GM12878 (cell line): ENCODE results near the gene TEX51. TPM values are rescaled to one million over a fixed set of nuclear protein-coding genes. Genes with fewer than 3 reads are reported as not detected.

Source experiments
- ATAC-seq: fragments of 200-7000 bp; cut with Tn5 transposase; 3 replicates; pipeline ENCODE4 v1.9.1; 2020; ENCODE audit warnings: mild to moderate bottlenecking, moderate library complexity
- BruUV-seq: library from RNA; stranded (reverse); fragments of 400-500 nt; replicated peaks from 2 replicates; lab custom pipeline; 2021; lab: Mats Ljungman, UMichigan
- CTCF ChIA-PET: fragments of 300-600 bp; sonication (Branson Sonifier 250); formaldehyde crosslinking; extraction: SDS; loops from one replicate; lab custom pipeline; 2021; ENCODE audit warnings: inconsistent platforms; lab: Yijun Ruan, JAX
- POLR2A ChIA-PET: fragments of 350-600 bp; formaldehyde crosslinking; extraction: SDS; loops from one replicate; lab custom pipeline; 2021; ENCODE audit warnings: inconsistent platforms; lab: Charles Lee
- RAD21 ChIA-PET: fragments of 300-600 bp; sonication (Branson Sonifier 250); formaldehyde crosslinking; loops from one replicate; lab custom pipeline; 2023; ENCODE audit warnings: antibody characterized with exemption; ENCODE audit not compliant: unreplicated experiment; lab: Charles Lee
- SMC1A ChIA-PET: fragments of 300-600 bp; sonication (Branson Sonifier 250); formaldehyde crosslinking; loops from one replicate; lab custom pipeline; 2023; ENCODE audit not compliant: unreplicated experiment, uncharacterized antibody; lab: Charles Lee
- DNase-seq: peaks from one replicate; pipeline ENCODE4 v3.0.0-alpha.2; 2011; ENCODE audit warnings: low read depth, low spot score
- FAIRE-seq: peaks from 3 replicates; lab custom pipeline; 2011; peaks lifted over from hg19 to GRCh38; lab: Jason Lieb, UNC
- H2AFZ ChIP-seq: 2 replicates; pipeline ENCODE4 v1.6.0; 2011; ENCODE audit warnings: low read depth, low read length, control low read depth; ENCODE audit not compliant: control insufficient read depth
- H3K27ac ChIP-seq: 2 replicates; pipeline ENCODE4 v1.5.1; 2011; ENCODE audit warnings: control low read depth; ENCODE audit not compliant: control insufficient read depth, insufficient read depth
- H3K27me3 ChIP-seq, 2 experiments: replicated peaks in 1 of 2; 2 replicates each; pipeline versions ENCODE4 v1.6.0 to v1.6.1; 2011; ENCODE audit warnings: low read length in 1 of 2; ENCODE audit not compliant: control insufficient read depth in 2 of 2, insufficient read depth in 2 of 2
- H3K36me3 ChIP-seq, 2 experiments: 2 replicates each; pipeline ENCODE4 v1.5.1; 2011; ENCODE audit warnings: low read length in 1 of 2; ENCODE audit not compliant: control insufficient read depth in 2 of 2, insufficient read depth in 2 of 2
- H3K4me1 ChIP-seq: 2 replicates; pipeline ENCODE4 v1.6.1; 2011; ENCODE audit warnings: mild to moderate bottlenecking, low read length, moderate library complexity, mixed read lengths; ENCODE audit not compliant: control insufficient read depth, insufficient read depth
- H3K4me2 ChIP-seq: 2 replicates; pipeline ENCODE4 v1.6.0; 2011; ENCODE audit warnings: control low read depth; ENCODE audit not compliant: control insufficient read depth, insufficient read depth
- H3K4me3 ChIP-seq: fragments of 200-600 bp; sonication (generic); 2 replicates; pipeline ENCODE4 v1.5.1; 2016
- H3K79me2 ChIP-seq: 2 replicates; pipeline ENCODE4 v1.6.0; 2011; ENCODE audit warnings: low read length; ENCODE audit not compliant: control insufficient read depth, insufficient read depth
- H3K9ac ChIP-seq: 2 replicates; pipeline ENCODE4 v1.8.0; 2011; ENCODE audit warnings: low read length, control low read depth, mixed read lengths; ENCODE audit not compliant: control insufficient read depth, insufficient read depth
- H3K9me3 ChIP-seq: replicated peaks from 3 replicates; pipeline ENCODE4 v1.5.1; 2011; ENCODE audit warnings: mild to moderate bottlenecking, low read length; ENCODE audit not compliant: control insufficient read depth, insufficient read depth
- H4K20me1 ChIP-seq: 2 replicates; pipeline ENCODE4 v1.6.0; 2011; ENCODE audit not compliant: control insufficient read depth, insufficient read depth
- CHD2 ChIP-seq: IDR thresholded peaks from 2 replicates; pipeline ENCODE4 v1.6.1; 2011; ENCODE audit warnings: low read depth, low read length, improper control_type of control experiment, borderline replicate concordance
- HDGF ChIP-seq: fragments of 450-650 bp; IDR thresholded peaks from 2 replicates; pipeline ENCODE4 v1.6.1; 2016; ENCODE audit warnings: antibody characterized with exemption
- JUND ChIP-seq: IDR thresholded peaks from 2 replicates; pipeline ENCODE4 v1.6.1; 2012; ENCODE audit warnings: low read depth, mild to moderate bottlenecking, low read length, improper control_type of control experiment, moderate library complexity
- MEF2B ChIP-seq: fragments of 450-650 bp; IDR thresholded peaks from 2 replicates; pipeline ENCODE4 v1.6.1; 2018; ENCODE audit warnings: mild to moderate bottlenecking, moderate library complexity; ENCODE audit not compliant: partially characterized antibody, poor library complexity, severe bottlenecking
- NR2C1 ChIP-seq: fragments of 450-650 bp; IDR thresholded peaks from 2 replicates; pipeline ENCODE4 v1.6.1; 2017; ENCODE audit warnings: antibody characterized with exemption, mild to moderate bottlenecking, moderate library complexity
- RAD21 ChIP-seq: IDR thresholded peaks from 2 replicates; pipeline ENCODE4 v1.6.1; 2011; ENCODE audit warnings: mild to moderate bottlenecking, low read depth, low read length, moderate library complexity; ENCODE audit not compliant: insufficient read depth
- SUPT20H ChIP-seq: IDR thresholded peaks from 2 replicates; pipeline ENCODE4 v1.6.1; 2011; ENCODE audit warnings: low read depth, mild to moderate bottlenecking, low read length, moderate library complexity, borderline replicate concordance; ENCODE audit not compliant: control insufficient read depth
- ZNF384 ChIP-seq: IDR thresholded peaks from 2 replicates; pipeline ENCODE4 v1.6.1; 2012; ENCODE audit warnings: low read depth, mild to moderate bottlenecking, low read length, improper control_type of control experiment, borderline replicate concordance
- WGBS: methylation state at CpG from one replicate; pipeline ENCODE4 v1.1.6; 2016; ENCODE audit warnings: low lambda C conversion rate; ENCODE audit not compliant: insufficient replicate concordance, insufficient coverage; ENCODE audit errors: missing lambda C conversion rate; 5-methylcytosine and 5-hydroxymethylcytosine counted together
- in situ Hi-C: fragments of 300-500 bp; cut with MboI; formaldehyde crosslinking; loops from 9 replicates; pipeline ENCODE4 v1.14.3; 2018; ENCODE audit warnings: mixed read lengths
- intact Hi-C: fragments of 100-400 bp; cut with micrococcal nuclease; formaldehyde crosslinking; loops from one replicate; pipeline ENCODE4 v1.14.2; 2022; ENCODE audit not compliant: unreplicated experiment
- polyA plus RNA-seq, 11 experiments: library from polyadenylated mRNA; depleted of rRNA in 4 of 11; unstranded in 6 of 11; stranded (reverse) in 5 of 11; fragments of >200 nt; fragmentation: Nextera tagmentation in 4 of 11; fragmentation: Illumina TruSeq in 1 of 11; extraction: Ambion mirVana in 4 of 11; extraction: Trizol in 1 of 11; gene quantifications; 1 replicate in 1 of 11; 2 replicates in 10 of 11; pipeline versions ENCODE4 v1.2.1 to v1.2.3, GENCODE V29; 2011 to 2016; ENCODE audit warnings: inconsistent platforms in 2 of 11, missing spikeins in 2 of 11, low read depth in 1 of 11
- total RNA-seq, 4 experiments: library from RNA; depleted of rRNA in 3 of 4; stranded (reverse); fragments of >200 nt in 3 of 4; fragmentation: Illumina TruSeq in 1 of 4; extraction: Trizol in 1 of 4; gene quantifications; 2 replicates each; pipeline versions ENCODE4 v1.2.1 to v1.2.3, GENCODE V29; 2013 to 2021
- TF ChIP-seq, protein P1 (sequence below): IDR thresholded peaks from 2 replicates; pipeline ENCODE4 v1.6.1; 2011; ENCODE audit warnings: low read depth, low read length, improper control_type of control experiment, borderline replicate concordance
- TF ChIP-seq, protein P2 (sequence below): fragments of 450-650 bp; IDR thresholded peaks from 2 replicates; pipeline ENCODE4 v1.6.1; 2017; ENCODE audit warnings: antibody characterized with exemption, mild to moderate bottlenecking, moderate library complexity
- TF ChIP-seq, protein P3 (sequence below): IDR thresholded peaks from 2 replicates; pipeline ENCODE4 v1.6.1; 2012; ENCODE audit warnings: low read length, inconsistent platforms
- TF ChIP-seq, protein P4 (sequence below): fragments of 150-350 bp; IDR thresholded peaks from 2 replicates; pipeline ENCODE4 v1.6.1; 2014; ENCODE audit warnings: mild to moderate bottlenecking, low read depth, low read length
- TF ChIP-seq, protein P5 (sequence below): fragments of 450-650 bp; IDR thresholded peaks from 2 replicates; pipeline ENCODE4 v1.6.1; 2018; ENCODE audit warnings: borderline replicate concordance, mild to moderate bottlenecking; ENCODE audit not compliant: partially characterized antibody

The TEX51 gene
- total and polyA plus RNA-seq, 10 of the 15 experiments (the other 5 are each of a cell fraction or from before 2014, with no cell fraction given): not detected

DNA sequence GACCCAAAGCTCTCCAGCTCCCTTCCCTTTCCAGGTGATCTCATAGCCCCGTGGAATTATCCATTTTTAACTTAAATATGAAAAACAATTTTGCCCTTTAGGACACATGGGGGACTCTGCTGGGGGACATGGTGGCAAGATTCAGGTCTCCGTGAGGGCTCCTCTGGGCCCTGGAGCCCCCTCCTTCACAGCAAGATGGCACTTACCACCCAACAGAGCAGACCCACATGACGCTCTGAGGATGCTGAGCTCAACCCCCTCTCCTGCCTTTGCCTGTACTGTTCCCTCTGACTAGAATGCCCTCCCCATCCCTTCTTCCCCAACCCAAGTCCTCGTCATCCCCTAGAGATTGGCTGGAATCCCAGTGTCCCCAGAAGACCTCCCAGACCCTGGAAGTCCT lies 17.2 kb downstream of the TEX51 start (continued):
- TF ChIP-seq ZNF384: no peak
- TF ChIP-seq, protein P1, sequence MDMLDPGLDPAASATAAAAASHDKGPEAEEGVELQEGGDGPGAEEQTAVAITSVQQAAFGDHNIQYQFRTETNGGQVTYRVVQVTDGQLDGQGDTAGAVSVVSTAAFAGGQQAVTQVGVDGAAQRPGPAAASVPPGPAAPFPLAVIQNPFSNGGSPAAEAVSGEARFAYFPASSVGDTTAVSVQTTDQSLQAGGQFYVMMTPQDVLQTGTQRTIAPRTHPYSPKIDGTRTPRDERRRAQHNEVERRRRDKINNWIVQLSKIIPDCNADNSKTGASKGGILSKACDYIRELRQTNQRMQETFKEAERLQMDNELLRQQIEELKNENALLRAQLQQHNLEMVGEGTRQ: no peak
- TF ChIP-seq NR2C1: no peak
- no peak for TF ChIP-seq RAD21

DNA sequence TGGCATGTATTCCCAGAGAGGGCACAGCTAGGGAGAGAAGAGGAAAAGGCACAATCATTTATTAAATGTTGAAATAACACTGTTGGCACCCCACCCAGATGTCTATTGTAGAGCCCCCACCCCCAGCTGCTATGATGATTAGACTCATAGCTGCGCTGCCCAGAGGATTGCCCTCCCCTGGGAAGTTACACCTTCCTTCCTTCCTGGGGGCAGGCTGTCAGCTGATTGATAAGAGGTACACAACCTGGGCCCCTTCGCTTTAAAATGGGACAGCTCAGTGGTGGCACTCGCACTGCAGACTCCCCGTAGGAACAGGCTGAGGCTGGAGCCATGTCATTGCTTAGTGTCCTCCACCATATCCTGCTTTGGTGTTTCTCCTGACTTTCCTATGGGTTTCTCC lies 18.1 kb downstream of the TEX51 start:
- ATAC-seq (no peak), DNase-seq (no peak), FAIRE-seq (no peak)
- intact Hi-C loops (no loop called here), in situ Hi-C loops (no loop called here)
- Histone ChIP-seq H4K20me1 (no peaks in the 10 kb centered on the region), H3K27me3 (no peaks in the 10 kb centered on the region), H3K79me2 (no peaks in the 10 kb centered on the region), H3K9ac (no peak overlapping the region), H3K4me1 (no peaks in the 10 kb centered on the region), H3K27ac (no peak overlapping the region), H3K4me3 (no peak overlapping the region), H3K36me3 (no peaks in the 10 kb centered on the region; a peak in 1 of 4 replicates), H2AFZ (no peak overlapping the region), H3K4me2 (no peak overlapping the region), H3K9me3 (no peaks in the 10 kb centered on the region)
- CTCF ChIA-PET: no interaction called here
- POLR2A ChIA-PET: no interaction called here
- BruUV-seq: no TSS peak
- SMC1A ChIA-PET: no interaction called here
- RAD21 ChIA-PET: no interaction called here
- 37% methylated on average over 4 of the region's 4 CpGs for WGBS
- TF ChIP-seq, protein P2, sequence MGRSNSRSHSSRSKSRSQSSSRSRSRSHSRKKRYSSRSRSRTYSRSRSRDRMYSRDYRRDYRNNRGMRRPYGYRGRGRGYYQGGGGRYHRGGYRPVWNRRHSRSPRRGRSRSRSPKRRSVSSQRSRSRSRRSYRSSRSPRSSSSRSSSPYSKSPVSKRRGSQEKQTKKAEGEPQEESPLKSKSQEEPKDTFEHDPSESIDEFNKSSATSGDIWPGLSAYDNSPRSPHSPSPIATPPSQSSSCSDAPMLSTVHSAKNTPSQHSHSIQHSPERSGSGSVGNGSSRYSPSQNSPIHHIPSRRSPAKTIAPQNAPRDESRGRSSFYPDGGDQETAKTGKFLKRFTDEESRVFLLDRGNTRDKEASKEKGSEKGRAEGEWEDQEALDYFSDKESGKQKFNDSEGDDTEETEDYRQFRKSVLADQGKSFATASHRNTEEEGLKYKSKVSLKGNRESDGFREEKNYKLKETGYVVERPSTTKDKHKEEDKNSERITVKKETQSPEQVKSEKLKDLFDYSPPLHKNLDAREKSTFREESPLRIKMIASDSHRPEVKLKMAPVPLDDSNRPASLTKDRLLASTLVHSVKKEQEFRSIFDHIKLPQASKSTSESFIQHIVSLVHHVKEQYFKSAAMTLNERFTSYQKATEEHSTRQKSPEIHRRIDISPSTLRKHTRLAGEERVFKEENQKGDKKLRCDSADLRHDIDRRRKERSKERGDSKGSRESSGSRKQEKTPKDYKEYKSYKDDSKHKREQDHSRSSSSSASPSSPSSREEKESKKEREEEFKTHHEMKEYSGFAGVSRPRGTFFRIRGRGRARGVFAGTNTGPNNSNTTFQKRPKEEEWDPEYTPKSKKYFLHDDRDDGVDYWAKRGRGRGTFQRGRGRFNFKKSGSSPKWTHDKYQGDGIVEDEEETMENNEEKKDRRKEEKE: no peak
- TF ChIP-seq MEF2B (no peak), SUPT20H (no peak), CHD2 (no peak), HDGF (no peak), JUND (no peak)
- TF ChIP-seq, protein P3, sequence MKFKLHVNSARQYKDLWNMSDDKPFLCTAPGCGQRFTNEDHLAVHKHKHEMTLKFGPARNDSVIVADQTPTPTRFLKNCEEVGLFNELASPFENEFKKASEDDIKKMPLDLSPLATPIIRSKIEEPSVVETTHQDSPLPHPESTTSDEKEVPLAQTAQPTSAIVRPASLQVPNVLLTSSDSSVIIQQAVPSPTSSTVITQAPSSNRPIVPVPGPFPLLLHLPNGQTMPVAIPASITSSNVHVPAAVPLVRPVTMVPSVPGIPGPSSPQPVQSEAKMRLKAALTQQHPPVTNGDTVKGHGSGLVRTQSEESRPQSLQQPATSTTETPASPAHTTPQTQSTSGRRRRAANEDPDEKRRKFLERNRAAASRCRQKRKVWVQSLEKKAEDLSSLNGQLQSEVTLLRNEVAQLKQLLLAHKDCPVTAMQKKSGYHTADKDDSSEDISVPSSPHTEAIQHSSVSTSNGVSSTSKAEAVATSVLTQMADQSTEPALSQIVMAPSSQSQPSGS: no peak
- TF ChIP-seq, protein P4, sequence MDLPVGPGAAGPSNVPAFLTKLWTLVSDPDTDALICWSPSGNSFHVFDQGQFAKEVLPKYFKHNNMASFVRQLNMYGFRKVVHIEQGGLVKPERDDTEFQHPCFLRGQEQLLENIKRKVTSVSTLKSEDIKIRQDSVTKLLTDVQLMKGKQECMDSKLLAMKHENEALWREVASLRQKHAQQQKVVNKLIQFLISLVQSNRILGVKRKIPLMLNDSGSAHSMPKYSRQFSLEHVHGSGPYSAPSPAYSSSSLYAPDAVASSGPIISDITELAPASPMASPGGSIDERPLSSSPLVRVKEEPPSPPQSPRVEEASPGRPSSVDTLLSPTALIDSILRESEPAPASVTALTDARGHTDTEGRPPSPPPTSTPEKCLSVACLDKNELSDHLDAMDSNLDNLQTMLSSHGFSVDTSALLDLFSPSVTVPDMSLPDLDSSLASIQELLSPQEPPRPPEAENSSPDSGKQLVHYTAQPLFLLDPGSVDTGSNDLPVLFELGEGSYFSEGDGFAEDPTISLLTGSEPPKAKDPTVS: no peak
- TF ChIP-seq, protein P5, sequence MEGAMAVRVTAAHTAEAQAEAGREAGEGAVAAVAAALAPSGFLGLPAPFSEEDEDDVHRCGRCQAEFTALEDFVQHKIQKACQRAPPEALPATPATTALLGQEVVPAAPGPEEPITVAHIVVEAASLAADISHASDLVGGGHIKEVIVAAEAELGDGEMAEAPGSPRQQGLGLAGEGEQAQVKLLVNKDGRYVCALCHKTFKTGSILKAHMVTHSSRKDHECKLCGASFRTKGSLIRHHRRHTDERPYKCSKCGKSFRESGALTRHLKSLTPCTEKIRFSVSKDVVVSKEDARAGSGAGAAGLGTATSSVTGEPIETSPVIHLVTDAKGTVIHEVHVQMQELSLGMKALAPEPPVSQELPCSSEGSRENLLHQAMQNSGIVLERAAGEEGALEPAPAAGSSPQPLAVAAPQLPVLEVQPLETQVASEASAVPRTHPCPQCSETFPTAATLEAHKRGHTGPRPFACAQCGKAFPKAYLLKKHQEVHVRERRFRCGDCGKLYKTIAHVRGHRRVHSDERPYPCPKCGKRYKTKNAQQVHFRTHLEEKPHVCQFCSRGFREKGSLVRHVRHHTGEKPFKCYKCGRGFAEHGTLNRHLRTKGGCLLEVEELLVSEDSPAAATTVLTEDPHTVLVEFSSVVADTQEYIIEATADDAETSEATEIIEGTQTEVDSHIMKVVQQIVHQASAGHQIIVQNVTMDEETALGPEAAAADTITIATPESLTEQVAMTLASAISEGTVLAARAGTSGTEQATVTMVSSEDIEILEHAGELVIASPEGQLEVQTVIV: no peak
